Endothelial cell of umbilical vein (primary cell): ENCODE measurements around the gene LTF. TPM values are rescaled to one million over a fixed set of nuclear protein-coding genes. Genes with fewer than 3 reads are reported as not detected.

Experiments used
- BruUV-seq: library from RNA; stranded (reverse); fragments of 400-500 nt; replicated peaks from 2 replicates; lab custom pipeline; 2021; lab: Mats Ljungman, UMichigan
- CTCF ChIA-PET: fragments of 300-600, 350-600 bp; sonication (Branson Sonifier 250); formaldehyde crosslinking; loops from one replicate; lab custom pipeline; 2021; ENCODE audit warnings: antibody characterized with exemption, inconsistent platforms; lab: Charles Lee
- POLR2A ChIA-PET: fragments of 300-600, 350-600 bp; sonication (Branson Sonifier 250); formaldehyde crosslinking; loops from one replicate; lab custom pipeline; 2021; ENCODE audit warnings: antibody characterized with exemption, inconsistent platforms; lab: Charles Lee
- DNase-seq: peaks from one replicate; pipeline ENCODE4 v3.0.0-alpha.2; 2011; ENCODE audit warnings: low read depth, low spot score
- FAIRE-seq: peaks from 2 replicates; lab custom pipeline; 2011; peaks lifted over from hg19 to GRCh38; lab: Jason Lieb, UNC
- H2AFZ ChIP-seq: 2 replicates; pipeline ENCODE4 v1.6.0; 2012; ENCODE audit warnings: low read depth, low read length, control low read depth, inconsistent platforms
- H3K27ac ChIP-seq: 2 replicates; pipeline ENCODE4 v1.5.1; 2011; ENCODE audit warnings: low read depth, mild to moderate bottlenecking, control low read depth, low read length, moderate library complexity; ENCODE audit not compliant: insufficient read depth
- H3K27me3 ChIP-seq, 2 experiments: 2 replicates each; pipeline versions ENCODE4 v1.6.0 to v1.6.1; 2011; ENCODE audit warnings: low read length in 2 of 2, mixed read lengths in 1 of 2; ENCODE audit not compliant: control insufficient read depth in 2 of 2, insufficient read depth in 2 of 2
- H3K36me3 ChIP-seq, 2 experiments: 2 replicates in 1 of 2; 3 replicates in 1 of 2; pipeline ENCODE4 v1.5.1; 2011; ENCODE audit warnings: low read length in 2 of 2, mild to moderate bottlenecking in 1 of 2, moderate library complexity in 1 of 2; ENCODE audit not compliant: control insufficient read depth in 2 of 2, insufficient read depth in 2 of 2; ENCODE audit errors: extremely low read depth in 1 of 2
- H3K4me1 ChIP-seq: 3 replicates; pipeline ENCODE4 v1.5.1; 2011; ENCODE audit warnings: mild to moderate bottlenecking, low read length; ENCODE audit not compliant: control insufficient read depth, insufficient read depth; ENCODE audit errors: extremely low read depth
- H3K4me2 ChIP-seq: 2 replicates; pipeline ENCODE4 v1.6.1; 2011; ENCODE audit warnings: low read length, control low read depth, mixed read lengths; ENCODE audit not compliant: insufficient read depth
- H3K4me3 ChIP-seq, 3 experiments: fragments of 200-600 bp in 1 of 3; sonication (generic), shearing (Covaris generic) in 1 of 3; replicated peaks in 1 of 3; 2 replicates each; pipeline ENCODE4 v1.5.1; 2011 to 2016; ENCODE audit warnings: control low read depth in 3 of 3, low read length in 3 of 3, mild to moderate bottlenecking in 2 of 3, inconsistent platforms in 1 of 3, low read depth in 1 of 3, moderate library complexity in 1 of 3; ENCODE audit not compliant: insufficient read depth in 1 of 3
- H3K79me2 ChIP-seq: 2 replicates; pipeline ENCODE4 v1.6.0; 2012; ENCODE audit warnings: low read length, inconsistent platforms; ENCODE audit not compliant: control insufficient read depth, insufficient read depth
- H3K9ac ChIP-seq: replicated peaks from 2 replicates; pipeline ENCODE3; 2011; ENCODE audit warnings: low read length, control low read depth; ENCODE audit not compliant: insufficient read depth; ENCODE audit errors: extremely low read depth
- H3K9me1 ChIP-seq: replicated peaks from 3 replicates; pipeline ENCODE4 v1.6.0; 2011; ENCODE audit warnings: mild to moderate bottlenecking, low read length; ENCODE audit not compliant: control insufficient read depth, insufficient read depth; ENCODE audit errors: extremely low read depth
- H3K9me3 ChIP-seq: replicated peaks from 2 replicates; pipeline ENCODE4 v1.5.1; 2012; ENCODE audit warnings: low read length, inconsistent platforms; ENCODE audit not compliant: control insufficient read depth, insufficient read depth
- H4K20me1 ChIP-seq: replicated peaks from 2 replicates; pipeline ENCODE3; 2011; ENCODE audit warnings: mild to moderate bottlenecking, low read length; ENCODE audit not compliant: control insufficient read depth, insufficient read depth; ENCODE audit errors: extremely low read depth
- EZH2 ChIP-seq: IDR thresholded peaks from 2 replicates; pipeline ENCODE4 v1.6.1; 2012; ENCODE audit warnings: borderline replicate concordance, low read depth, mild to moderate bottlenecking, moderate library complexity, low read length, inconsistent platforms; ENCODE audit not compliant: severe bottlenecking
- FOS ChIP-seq: IDR thresholded peaks from 2 replicates; pipeline ENCODE4 v1.6.1; 2011; ENCODE audit warnings: mild to moderate bottlenecking, low read length, moderate library complexity, borderline replicate concordance; ENCODE audit not compliant: insufficient read depth
- GATA2 ChIP-seq: IDR thresholded peaks from 2 replicates; pipeline ENCODE4 v1.7.0; 2011; ENCODE audit warnings: low read depth, mild to moderate bottlenecking, moderate library complexity, mixed read lengths, low read length; ENCODE audit not compliant: insufficient read length, insufficient read depth
- JUN ChIP-seq: IDR thresholded peaks from 2 replicates; pipeline ENCODE4 v1.6.1; 2011; ENCODE audit warnings: borderline replicate concordance, low read depth; ENCODE audit not compliant: insufficient read length, insufficient read depth
- MYC ChIP-seq: IDR thresholded peaks from one replicate; pipeline ENCODE4 v1.6.1; 2011; ENCODE audit warnings: mild to moderate bottlenecking, low read depth, low read length
- POLR2A ChIP-seq: IDR thresholded peaks from 2 replicates; pipeline ENCODE4 v1.6.1; 2012; ENCODE audit warnings: low read depth, mild to moderate bottlenecking, control low read depth, low read length
- POLR2AphosphoS5 ChIP-seq: IDR thresholded peaks from 2 replicates; pipeline ENCODE4 v1.6.1; 2012; ENCODE audit warnings: low read depth, mild to moderate bottlenecking, control low read depth, low read length, moderate library complexity; ENCODE audit not compliant: insufficient read depth
- dilution Hi-C: fragments of 300-500 bp; cut with MboI; formaldehyde crosslinking; loops from one replicate; pipeline ENCODE4 v1.15.0; 2019; ENCODE audit warnings: low sequenced_read_pairs; ENCODE audit not compliant: extremely low pct_ligation_motif_present
- intact Hi-C: fragments of 100-400 bp; cut with micrococcal nuclease; formaldehyde crosslinking; loops from one replicate; pipeline ENCODE4 v1.10.0; 2022
- polyA plus RNA-seq, 4 experiments: library from polyadenylated mRNA; depleted of rRNA in 3 of 4; stranded (reverse) in 3 of 4; unstranded in 1 of 4; fragments of >200 nt; gene quantifications; 2 replicates each; pipeline versions ENCODE4 v1.2.1 to v1.2.3, GENCODE V29; 2011 to 2012; ENCODE audit warnings: missing spikeins in 1 of 4
- total RNA-seq: library from RNA; stranded (reverse); gene quantifications from 2 replicates; pipeline ENCODE4 v1.2.3, GENCODE V29; 2021
- TF ChIP-seq, protein P1 (sequence below), 2 donors: IDR thresholded peaks; 1 replicate in 1 of 2; 2 replicates in 1 of 2; pipeline ENCODE4 v1.5.1; 2011; ENCODE audit warnings: low read length in 2 of 2, mild to moderate bottlenecking in 2 of 2, moderate library complexity in 2 of 2, control low read depth in 1 of 2, inconsistent platforms in 1 of 2, low read depth in 1 of 2; ENCODE audit not compliant: insufficient read depth in 1 of 2; ENCODE audit errors: extremely low read depth in 1 of 2
- TF ChIP-seq, protein P2 (sequence below): IDR thresholded peaks from 2 replicates; pipeline ENCODE4 v1.6.1; 2011; ENCODE audit not compliant: insufficient read depth, insufficient read length

Gene LTF
- total and polyA plus RNA-seq, 2 donors (not counting 3 experiments of a cell fraction or from before 2014, with no cell fraction given) = not detected

GRCh38 chr3:46429250-46429649 lies 35.5 kb downstream of the LTF start:
- Histone ChIP-seq H3K4me2 (no peak overlapping the region), H3K36me3 (no peaks in the 10 kb centered on the region), H3K9me3 (no peaks in the 10 kb centered on the region), H3K27me3 (peaks cover 0 to 2% of the 10 kb centered on the region in 2 experiments), H3K27ac (no peak overlapping the region), H2AFZ (no peak overlapping the region), H4K20me1 (no peaks in the 10 kb centered on the region), H3K9ac (no peak overlapping the region), H3K4me3 (no peak overlapping the region), H3K4me1 (no peaks in the 10 kb centered on the region), H3K9me1 (no peaks in the 10 kb centered on the region), H3K79me2 (no peaks in the 10 kb centered on the region)
- no peak for DNase-seq
- ChIA-PET POLR2A (no interaction called here), CTCF (interaction anchor here (0.8 to 6.6 kb wide), 10 partner anchors 13 to 490 kb away, joined by 3 to 200 read pairs (median 4); partner anchors contain the start of genes CCR5AS and CCRL2)
- no TSS peak for BruUV-seq
- no peak for FAIRE-seq
- no peak for TF ChIP-seq EZH2
- TF ChIP-seq, protein P1, sequence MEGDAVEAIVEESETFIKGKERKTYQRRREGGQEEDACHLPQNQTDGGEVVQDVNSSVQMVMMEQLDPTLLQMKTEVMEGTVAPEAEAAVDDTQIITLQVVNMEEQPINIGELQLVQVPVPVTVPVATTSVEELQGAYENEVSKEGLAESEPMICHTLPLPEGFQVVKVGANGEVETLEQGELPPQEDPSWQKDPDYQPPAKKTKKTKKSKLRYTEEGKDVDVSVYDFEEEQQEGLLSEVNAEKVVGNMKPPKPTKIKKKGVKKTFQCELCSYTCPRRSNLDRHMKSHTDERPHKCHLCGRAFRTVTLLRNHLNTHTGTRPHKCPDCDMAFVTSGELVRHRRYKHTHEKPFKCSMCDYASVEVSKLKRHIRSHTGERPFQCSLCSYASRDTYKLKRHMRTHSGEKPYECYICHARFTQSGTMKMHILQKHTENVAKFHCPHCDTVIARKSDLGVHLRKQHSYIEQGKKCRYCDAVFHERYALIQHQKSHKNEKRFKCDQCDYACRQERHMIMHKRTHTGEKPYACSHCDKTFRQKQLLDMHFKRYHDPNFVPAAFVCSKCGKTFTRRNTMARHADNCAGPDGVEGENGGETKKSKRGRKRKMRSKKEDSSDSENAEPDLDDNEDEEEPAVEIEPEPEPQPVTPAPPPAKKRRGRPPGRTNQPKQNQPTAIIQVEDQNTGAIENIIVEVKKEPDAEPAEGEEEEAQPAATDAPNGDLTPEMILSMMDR (IDR thresholded peaks at IDR 0.05; ENCODE audit: extremely low read depth in 1 of 2, insufficient read depth in 1 of 2, low read depth in 1 of 2, low read length in 2 of 2) = no peak
- no peak for TF ChIP-seq FOS
- TF ChIP-seq, protein P2, sequence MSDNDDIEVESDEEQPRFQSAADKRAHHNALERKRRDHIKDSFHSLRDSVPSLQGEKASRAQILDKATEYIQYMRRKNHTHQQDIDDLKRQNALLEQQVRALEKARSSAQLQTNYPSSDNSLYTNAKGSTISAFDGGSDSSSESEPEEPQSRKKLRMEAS = no peak
- no peak for TF ChIP-seq MYC
- no peak for TF ChIP-seq JUN
- no peak for TF ChIP-seq GATA2
- no peak for TF ChIP-seq POLR2A
- TF ChIP-seq POLR2AphosphoS5 = no peak
- dilution Hi-C loops = no loop called here
- intact Hi-C loops = loop anchor here (10.0 kb wide), 1 partner anchor 214 kb away; no protein-coding TSS in a partner anchor
